Measurements from ENCODE around the gene PRKD1.

PRKD1 gene

GRCh38 chr14:29759521-29760340, 167.9 kb downstream of the PRKD1 start:
- no peak overlapping the region for H3K9ac ChIP-seq (ENCODE audit: low read length)
- H3K36me3 ChIP-seq (ENCODE audit: control insufficient read depth, insufficient read depth, low read length) = no peaks in the 10 kb centered on the region
- no peaks in the 10 kb centered on the region for H3K27me3 ChIP-seq (ENCODE audit: control insufficient read depth, insufficient read depth, low read length)
- no peaks in the 10 kb centered on the region; the same call in 1 of the 2 replicates for H3K4me1 ChIP-seq (ENCODE audit: control insufficient read depth, insufficient read depth, low read length)
- H3K27ac ChIP-seq (ENCODE audit: low read depth, low read length) = no peak overlapping the region
- no peak overlapping the region for H3K4me3 ChIP-seq (ENCODE audit: low read depth, low read length)
- no peaks in the 10 kb centered on the region for H3K9me3 ChIP-seq (ENCODE audit: control insufficient read depth, insufficient read depth, low read depth, low read length)

GRCh38 chr14:29757711-29758233, 169.9 kb downstream of the PRKD1 start:
- Histone ChIP-seq H3K36me3 (ENCODE audit: control insufficient read depth, insufficient read depth, low read length) (no peaks in the 10 kb centered on the region), H3K27ac (ENCODE audit: low read depth, low read length) (no peak overlapping the region), H3K4me1 (ENCODE audit: control insufficient read depth, insufficient read depth, low read length) (no peaks in the 10 kb centered on the region), H3K9me3 (ENCODE audit: control insufficient read depth, insufficient read depth, low read depth, low read length) (no peaks in the 10 kb centered on the region), H3K27me3 (ENCODE audit: control insufficient read depth, insufficient read depth, low read length) (no peaks in the 10 kb centered on the region), H3K4me3 (ENCODE audit: low read depth, low read length) (no peak overlapping the region), H3K9ac (ENCODE audit: low read length) (no peak overlapping the region)

DNA sequence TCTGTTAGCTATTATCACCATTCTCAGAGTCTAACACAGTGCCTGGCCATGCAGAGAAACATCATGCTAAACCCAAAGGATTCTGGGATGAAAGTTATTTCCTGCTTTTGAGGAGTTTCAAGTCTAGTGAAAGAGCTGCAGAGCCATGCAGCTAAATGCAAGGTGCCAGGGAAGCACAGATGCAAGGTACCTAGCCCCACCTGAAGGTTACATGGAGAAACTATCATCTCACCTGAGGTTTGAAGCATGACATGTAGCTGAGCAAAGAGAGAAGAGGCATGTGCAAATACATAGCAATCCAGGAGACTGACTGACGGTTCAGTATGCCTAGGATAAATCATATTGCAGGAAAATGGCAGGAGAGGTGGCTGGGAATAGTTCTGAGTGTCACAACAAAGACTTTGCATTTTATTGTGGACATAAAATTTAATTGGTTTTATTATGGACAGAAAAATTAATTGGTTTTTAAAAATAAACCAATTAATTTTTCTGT, 170.4 kb downstream of the PRKD1 start:
- H3K27ac ChIP-seq (ENCODE audit: low read depth, low read length) = no peak overlapping the region
- H3K9me3 ChIP-seq (ENCODE audit: control insufficient read depth, insufficient read depth, low read depth, low read length) = no peaks in the 10 kb centered on the region
- H3K36me3 ChIP-seq (ENCODE audit: control insufficient read depth, insufficient read depth, low read length) = no peaks in the 10 kb centered on the region

GRCh38 chr14:29756019-29756385, 171.6 kb downstream of the PRKD1 start:
- no peak overlapping the region for H3K27ac ChIP-seq (ENCODE audit: low read depth, low read length)
- no peaks in the 10 kb centered on the region for H3K36me3 ChIP-seq (ENCODE audit: control insufficient read depth, insufficient read depth, low read length)
- no peak overlapping the region for H3K9ac ChIP-seq (ENCODE audit: low read length)
- no peaks in the 10 kb centered on the region for H3K9me3 ChIP-seq (ENCODE audit: control insufficient read depth, insufficient read depth, low read depth, low read length)
- no peaks in the 10 kb centered on the region for H3K27me3 ChIP-seq (ENCODE audit: control insufficient read depth, insufficient read depth, low read length)
- no peak overlapping the region for H3K4me3 ChIP-seq (ENCODE audit: low read depth, low read length)
- H3K4me1 ChIP-seq (ENCODE audit: control insufficient read depth, insufficient read depth, low read length) = no peaks in the 10 kb centered on the region

More for the DNA sequence above, 170.4 kb downstream of the PRKD1 start:
- Histone ChIP-seq H3K4me3 (ENCODE audit: low read depth, low read length) (no peak overlapping the region), H3K27me3 (ENCODE audit: control insufficient read depth, insufficient read depth, low read length) (no peaks in the 10 kb centered on the region), H3K4me1 (ENCODE audit: control insufficient read depth, insufficient read depth, low read length) (no peaks in the 10 kb centered on the region), H3K9ac (ENCODE audit: low read length) (no peak overlapping the region)

DNA sequence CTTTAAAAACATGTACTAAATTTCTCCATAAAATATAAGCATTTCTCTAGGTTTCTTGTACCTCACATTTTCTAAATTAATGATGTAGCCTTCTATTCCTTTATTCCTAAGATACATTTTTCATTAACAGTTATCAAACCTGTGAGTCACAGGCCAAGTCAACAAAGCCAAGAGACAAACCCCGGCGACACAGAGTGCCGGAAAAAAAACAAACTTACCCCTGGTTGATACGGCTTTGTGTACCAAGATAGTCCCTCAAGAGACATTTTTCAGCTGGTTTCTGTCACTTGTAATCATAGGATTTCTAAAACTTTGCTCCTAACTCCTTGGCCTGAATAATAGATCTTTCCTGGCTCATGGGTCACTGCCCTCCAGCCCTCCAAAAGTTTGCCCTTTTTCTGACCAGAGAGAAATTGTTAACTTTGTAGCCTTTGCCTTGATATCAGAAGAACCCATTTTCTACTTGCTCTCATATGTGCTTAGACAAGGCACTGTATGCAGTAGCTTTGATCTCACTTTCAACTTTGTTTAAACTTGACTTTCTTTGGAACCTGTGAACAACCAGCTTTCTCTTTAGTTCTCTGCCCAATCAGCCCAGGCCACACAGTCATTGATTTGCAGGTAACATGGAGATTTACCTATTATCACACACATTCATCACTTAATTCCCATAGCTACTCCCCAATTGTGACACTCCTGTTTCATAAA, 172.2 kb downstream of the PRKD1 start:
- Histone ChIP-seq H3K9me3 (ENCODE audit: control insufficient read depth, insufficient read depth, low read depth, low read length) (no peaks in the 10 kb centered on the region), H3K27ac (ENCODE audit: low read depth, low read length) (no peak overlapping the region), H3K9ac (ENCODE audit: low read length) (no peak overlapping the region), H3K36me3 (ENCODE audit: control insufficient read depth, insufficient read depth, low read length) (no peaks in the 10 kb centered on the region), H3K4me3 (ENCODE audit: low read depth, low read length) (no peak overlapping the region), H3K4me1 (ENCODE audit: control insufficient read depth, insufficient read depth, low read length) (no peaks in the 10 kb centered on the region), H3K27me3 (ENCODE audit: control insufficient read depth, insufficient read depth, low read length) (no peaks in the 10 kb centered on the region)

GRCh38 chr14:29754134-29754533, 173.5 kb downstream of the PRKD1 start:
- Histone ChIP-seq H3K36me3 (ENCODE audit: control insufficient read depth, insufficient read depth, low read length) (no peaks in the 10 kb centered on the region), H3K9me3 (ENCODE audit: control insufficient read depth, insufficient read depth, low read depth, low read length) (no peaks in the 10 kb centered on the region), H3K27ac (ENCODE audit: low read depth, low read length) (no peak overlapping the region), H3K4me1 (ENCODE audit: control insufficient read depth, insufficient read depth, low read length) (no peaks in the 10 kb centered on the region), H3K27me3 (ENCODE audit: control insufficient read depth, insufficient read depth, low read length) (no peaks in the 10 kb centered on the region), H3K9ac (ENCODE audit: low read length) (no peak overlapping the region), H3K4me3 (ENCODE audit: low read depth, low read length) (no peak overlapping the region)

GRCh38 chr14:29752221-29752923, 175.3 kb downstream of the PRKD1 start:
- Histone ChIP-seq H3K9me3 (ENCODE audit: control insufficient read depth, insufficient read depth, low read depth, low read length) (no peaks in the 10 kb centered on the region), H3K27me3 (ENCODE audit: control insufficient read depth, insufficient read depth, low read length) (no peaks in the 10 kb centered on the region), H3K4me1 (ENCODE audit: control insufficient read depth, insufficient read depth, low read length) (no peaks in the 10 kb centered on the region), H3K4me3 (ENCODE audit: low read depth, low read length) (no peak overlapping the region), H3K9ac (ENCODE audit: low read length) (no peak overlapping the region), H3K27ac (ENCODE audit: low read depth, low read length) (no peak overlapping the region), H3K36me3 (ENCODE audit: control insufficient read depth, insufficient read depth, low read length) (no peaks in the 10 kb centered on the region)

- Histone ChIP-seq H3K4me1 (ENCODE audit: control insufficient read depth, insufficient read depth, low read length) (no peaks in the 10 kb centered on the region), H3K4me3 (ENCODE audit: low read depth, low read length) (no peak overlapping the region), H3K27me3 (ENCODE audit: control insufficient read depth, insufficient read depth, low read length) (no peaks in the 10 kb centered on the region), H3K9me3 (ENCODE audit: control insufficient read depth, insufficient read depth, low read depth, low read length) (no peaks in the 10 kb centered on the region), H3K36me3 (ENCODE audit: control insufficient read depth, insufficient read depth, low read length) (no peaks in the 10 kb centered on the region), H3K9ac (ENCODE audit: low read length) (no peak overlapping the region), H3K27ac (ENCODE audit: low read depth, low read length) (no peak overlapping the region)
Measured at GRCh38 chr14:29749829-29750228, 177.8 kb downstream of the PRKD1 start.

DNA sequence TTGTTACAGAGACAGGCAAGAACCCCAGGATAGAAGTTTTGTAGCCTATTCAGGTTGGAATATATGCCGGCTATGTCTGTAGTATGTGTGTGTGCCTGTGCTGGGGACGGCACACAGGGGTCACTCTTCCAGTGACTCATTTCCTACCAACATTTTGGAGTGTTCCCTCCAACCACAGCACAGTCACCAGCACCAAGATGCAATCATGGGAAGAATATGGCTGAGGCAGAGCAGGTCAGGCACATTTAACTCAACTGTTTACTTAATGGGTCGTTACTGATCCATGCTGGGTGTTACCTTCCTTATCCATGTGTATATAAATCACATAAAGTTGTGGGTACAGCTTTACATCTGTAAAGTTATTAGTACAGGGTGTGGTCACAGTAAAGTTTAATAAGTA, 178.3 kb downstream of the PRKD1 start:
- H3K4me3 ChIP-seq (ENCODE audit: low read depth, low read length) = no peak overlapping the region
- H3K27me3 ChIP-seq (ENCODE audit: control insufficient read depth, insufficient read depth, low read length) = no peaks in the 10 kb centered on the region
- no peaks in the 10 kb centered on the region for H3K9me3 ChIP-seq (ENCODE audit: control insufficient read depth, insufficient read depth, low read depth, low read length)
- H3K36me3 ChIP-seq (ENCODE audit: control insufficient read depth, insufficient read depth, low read length) = no peaks in the 10 kb centered on the region
- H3K4me1 ChIP-seq (ENCODE audit: control insufficient read depth, insufficient read depth, low read length) = no peaks in the 10 kb centered on the region
- H3K9ac ChIP-seq (ENCODE audit: low read length) = no peak overlapping the region
- H3K27ac ChIP-seq (ENCODE audit: low read depth, low read length) = no peak overlapping the region

DNA sequence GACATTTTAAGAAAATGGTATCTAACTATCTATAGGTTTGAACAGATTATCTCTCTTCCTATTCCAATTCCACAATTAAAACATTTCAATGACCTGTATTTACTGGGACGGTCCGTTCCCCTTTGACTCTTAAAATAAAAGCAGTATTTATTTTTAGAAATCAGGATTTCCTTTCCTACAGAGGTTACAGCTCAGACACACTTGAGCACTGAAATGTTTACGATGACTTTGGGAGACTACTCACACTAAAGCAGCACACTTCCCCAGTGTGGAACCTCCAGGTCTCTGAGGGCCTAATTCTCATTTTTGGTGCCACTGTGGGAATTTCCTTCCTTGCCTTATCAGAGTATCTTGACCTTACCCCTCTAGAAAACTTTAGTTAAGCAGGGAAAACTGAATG, 181.8 kb downstream of the PRKD1 start:
- H3K9me3 ChIP-seq (ENCODE audit: control insufficient read depth, insufficient read depth, low read depth, low read length) = no peaks in the 10 kb centered on the region
- no peaks in the 10 kb centered on the region for H3K27me3 ChIP-seq (ENCODE audit: control insufficient read depth, insufficient read depth, low read length)
- H3K9ac ChIP-seq (ENCODE audit: low read length) = no peak overlapping the region
- H3K4me1 ChIP-seq (ENCODE audit: control insufficient read depth, insufficient read depth, low read length) = no peaks in the 10 kb centered on the region
- no peak overlapping the region for H3K27ac ChIP-seq (ENCODE audit: low read depth, low read length)
- H3K36me3 ChIP-seq (ENCODE audit: control insufficient read depth, insufficient read depth, low read length) = no peaks in the 10 kb centered on the region
- no peak overlapping the region for H3K4me3 ChIP-seq (ENCODE audit: low read depth, low read length)

Measured in HUES6 (cell line).